OCI-LY7 (cell line): ENCODE measurements around the gene UQCC3.

Experiments used
- EZH2phosphoT487 ChIP-seq: fragments of 200-600 bp; sonication (generic); IDR thresholded peaks from 2 replicates; pipeline ENCODE4 v1.6.1; 2018; ENCODE audit warnings: low read depth, borderline replicate concordance, mild to moderate bottlenecking, mixed run types, antibody characterized with exemption, low read length, moderate library complexity, mixed read lengths
- TF ChIP-seq, protein P1 (sequence below): fragments of 200-600 bp; sonication (generic); conservative IDR thresholded peaks from 2 replicates; pipeline ENCODE4 v1.5.1; 2014; ENCODE audit warnings: mild to moderate bottlenecking, antibody characterized with exemption, low read length, moderate library complexity, mixed read lengths

DNA sequence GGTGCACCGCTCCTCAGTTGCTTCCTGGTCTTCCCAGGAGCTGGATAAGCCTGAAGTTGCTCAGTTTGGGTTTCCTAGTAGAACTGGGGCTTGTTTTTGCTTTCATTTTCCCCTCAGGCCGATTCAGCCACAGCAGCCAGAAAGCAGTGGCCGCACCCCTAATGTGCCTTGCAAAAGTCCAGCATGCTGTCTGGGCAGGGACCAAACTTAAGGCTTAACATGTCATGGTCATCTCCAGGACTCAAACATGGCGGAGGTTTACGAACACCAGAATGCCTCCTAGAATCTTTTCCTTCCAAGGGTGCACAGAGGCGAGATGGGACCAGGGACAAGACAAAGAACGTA, 38.5 kb downstream of the UQCC3 start:
- TF ChIP-seq, protein P1, sequence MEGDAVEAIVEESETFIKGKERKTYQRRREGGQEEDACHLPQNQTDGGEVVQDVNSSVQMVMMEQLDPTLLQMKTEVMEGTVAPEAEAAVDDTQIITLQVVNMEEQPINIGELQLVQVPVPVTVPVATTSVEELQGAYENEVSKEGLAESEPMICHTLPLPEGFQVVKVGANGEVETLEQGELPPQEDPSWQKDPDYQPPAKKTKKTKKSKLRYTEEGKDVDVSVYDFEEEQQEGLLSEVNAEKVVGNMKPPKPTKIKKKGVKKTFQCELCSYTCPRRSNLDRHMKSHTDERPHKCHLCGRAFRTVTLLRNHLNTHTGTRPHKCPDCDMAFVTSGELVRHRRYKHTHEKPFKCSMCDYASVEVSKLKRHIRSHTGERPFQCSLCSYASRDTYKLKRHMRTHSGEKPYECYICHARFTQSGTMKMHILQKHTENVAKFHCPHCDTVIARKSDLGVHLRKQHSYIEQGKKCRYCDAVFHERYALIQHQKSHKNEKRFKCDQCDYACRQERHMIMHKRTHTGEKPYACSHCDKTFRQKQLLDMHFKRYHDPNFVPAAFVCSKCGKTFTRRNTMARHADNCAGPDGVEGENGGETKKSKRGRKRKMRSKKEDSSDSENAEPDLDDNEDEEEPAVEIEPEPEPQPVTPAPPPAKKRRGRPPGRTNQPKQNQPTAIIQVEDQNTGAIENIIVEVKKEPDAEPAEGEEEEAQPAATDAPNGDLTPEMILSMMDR, result no peak
- no peak for TF ChIP-seq EZH2phosphoT487
